Embryonic facial prominence (tissue), 1 donor: ENCODE measurements around the gene ACTL7B.
"Not testable (repeated sequence)": the region's sequence is repeated elsewhere in the genome, so short reads cannot be mapped to it uniquely, and the experiment has no call there.

ENCODE experiments used
- DNase-seq: peaks from one replicate; pipeline ENCODE4 v3.0.0-alpha.2; 2016; ENCODE audit errors: extremely low spot score

Gene ACTL7B

DNA sequence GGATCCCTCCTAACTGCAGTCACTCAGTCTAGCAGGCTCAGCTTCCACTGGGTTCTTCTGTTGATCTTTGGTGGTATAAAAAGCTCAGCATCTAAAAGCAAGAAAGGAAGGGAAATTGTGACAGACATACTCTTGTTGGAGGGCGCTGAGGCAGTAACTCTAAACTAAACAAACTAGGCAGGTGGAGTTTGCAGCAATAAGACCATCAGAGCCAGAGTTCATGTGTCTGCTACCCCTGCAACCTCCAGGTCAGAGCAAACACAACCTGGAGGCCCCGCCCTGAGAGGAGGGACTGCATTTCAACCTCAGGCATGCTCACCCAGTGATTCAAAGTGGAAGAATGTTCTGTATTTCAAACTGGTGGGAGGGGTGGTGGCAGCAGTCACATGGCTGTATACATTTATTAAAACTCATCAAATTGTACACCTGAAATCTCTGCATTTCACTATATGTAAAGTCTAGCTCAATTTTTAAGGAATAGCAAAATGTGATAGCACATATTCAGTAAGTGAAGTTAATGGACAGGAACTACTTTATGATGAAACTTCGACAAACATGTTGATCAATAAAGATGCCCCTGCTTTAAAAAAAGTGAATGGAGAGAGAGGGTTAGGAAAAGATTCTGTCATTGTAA, 13.4 kb upstream of the ACTL7B start:
- no peak for DNase-seq

DNA sequence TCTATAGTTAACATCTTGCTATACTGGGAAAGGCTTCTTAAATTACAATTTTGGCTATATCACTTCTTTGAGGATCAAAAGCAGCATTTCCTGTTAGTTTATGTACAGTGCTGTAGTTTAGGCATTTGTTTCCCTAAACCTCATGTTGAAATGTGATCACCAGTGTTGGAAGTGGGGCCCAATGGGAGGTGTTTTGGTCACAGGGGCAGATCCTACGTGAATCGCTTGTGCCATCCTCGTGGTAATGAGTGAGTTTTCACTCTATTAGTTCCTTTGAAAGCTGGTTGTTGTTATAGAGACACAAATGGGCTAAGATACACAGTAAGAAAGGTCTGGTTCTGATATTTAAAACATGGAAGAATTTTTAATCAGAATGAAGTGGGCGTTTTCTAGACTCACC, 12.0 kb upstream of the ACTL7B start:
- no peak for DNase-seq

DNA sequence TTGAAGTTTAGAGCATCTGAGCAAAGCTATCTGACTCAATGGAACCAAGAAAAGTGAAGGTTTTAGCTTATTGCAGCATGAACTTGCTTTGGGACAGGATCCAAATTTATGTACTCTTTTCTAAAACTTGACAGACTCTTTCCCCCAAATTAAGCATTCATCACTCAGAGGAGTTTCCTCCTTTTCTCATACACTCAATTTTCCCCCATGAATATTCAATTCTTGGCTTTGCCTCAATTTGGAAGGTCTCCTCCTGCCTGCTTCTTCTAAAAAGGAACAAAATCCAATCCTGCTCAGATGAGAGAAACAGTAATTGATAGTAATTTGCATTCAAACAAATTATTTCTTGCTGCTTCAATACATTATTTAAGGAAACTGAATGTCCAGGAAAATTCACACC, 11.3 kb upstream of the ACTL7B start:
- DNase-seq, result no peak

GRCh38 chr9:108866001-108866420, 10.2 kb upstream of the ACTL7B start:
- DNase-seq, result no peak

DNA sequence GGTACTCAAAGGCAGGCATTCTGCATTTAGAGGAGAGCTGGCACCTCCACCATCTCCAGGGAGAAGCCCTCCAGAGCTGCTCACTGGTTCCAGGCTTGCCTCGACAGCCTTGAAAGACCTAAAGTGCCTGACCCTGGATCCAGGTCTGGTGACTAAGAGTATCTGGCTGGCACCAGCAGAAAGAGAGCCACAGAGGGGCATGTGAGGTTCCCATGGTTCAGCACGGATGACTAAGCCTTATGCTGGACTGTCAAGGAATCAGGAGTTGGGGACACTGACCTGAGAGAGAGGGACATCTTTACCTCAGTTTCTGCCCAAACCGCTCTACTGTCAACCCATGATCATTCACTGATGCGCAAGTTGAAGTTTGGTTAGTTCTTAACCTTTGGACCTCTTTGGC, 9.3 kb upstream of the ACTL7B start:
- DNase-seq, result no peak

DNA sequence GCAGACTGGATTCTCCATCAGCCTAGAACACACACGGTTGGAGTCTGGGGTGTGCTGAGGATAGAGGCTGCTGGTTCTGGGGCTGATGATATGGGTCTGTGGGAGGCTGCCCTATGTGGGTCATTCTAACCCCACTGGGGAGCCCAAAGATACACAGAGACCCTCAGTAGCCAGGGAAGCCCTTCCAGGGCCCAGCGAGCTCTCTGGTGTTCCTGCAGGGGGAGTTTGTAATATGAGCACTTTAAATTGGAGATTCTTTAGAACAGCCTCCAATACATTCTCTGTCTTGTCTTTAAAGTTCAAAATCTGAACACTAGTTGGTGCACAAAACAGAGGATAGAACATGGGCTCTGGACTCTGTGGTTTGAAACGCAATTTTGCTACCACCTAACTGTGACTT, 8.7 kb upstream of the ACTL7B start:
- no peak for DNase-seq

DNA sequence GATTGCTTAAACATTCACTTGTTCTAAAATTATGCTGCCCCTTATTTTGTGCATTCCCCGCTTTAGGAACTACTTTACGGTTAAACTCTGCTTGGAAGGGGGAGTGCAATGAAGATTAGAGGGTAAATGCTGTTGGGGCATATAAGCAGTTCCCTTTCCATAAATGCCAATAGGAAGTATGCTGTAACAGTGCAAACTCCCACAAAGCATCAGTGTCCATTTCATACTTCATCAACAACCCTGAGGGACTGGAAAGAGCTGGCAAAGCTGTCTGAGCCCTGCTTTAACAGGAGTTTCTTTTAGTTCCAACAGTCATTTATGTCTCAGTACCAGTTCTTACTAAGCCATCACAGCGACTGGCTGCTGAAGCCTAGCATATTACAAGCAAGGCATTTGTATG, 8.1 kb upstream of the ACTL7B start:
- DNase-seq, result no peak

- DNase-seq, result no peak
These were observed 6.2 kb upstream of the ACTL7B start, which contains the start of gene ACTL7A for GRCh38 chr9:108861997-108862396. Gene ACTL7A (plus strand): TSS chr9:108862266. CDS start chr9:108862323, 57 bp downstream.

DNA sequence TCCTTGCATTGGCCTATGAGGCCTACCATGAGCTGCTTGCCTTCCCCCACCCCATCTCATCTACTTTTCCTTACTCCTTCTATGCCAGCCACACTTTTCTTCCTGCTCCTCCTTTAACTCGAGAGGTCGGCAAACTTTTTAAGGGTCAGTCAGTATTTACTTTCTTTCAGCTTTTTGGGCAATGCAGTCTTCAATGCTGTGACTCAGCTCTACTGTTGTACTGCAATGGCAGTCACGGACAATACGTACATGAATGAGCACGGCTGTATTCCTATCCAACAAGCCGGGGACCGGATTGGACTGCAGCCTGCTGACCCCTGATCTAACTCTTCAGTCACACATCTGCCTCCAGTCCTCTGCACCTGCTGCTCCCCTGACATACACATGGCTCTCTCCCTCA, 5.7 kb upstream of the ACTL7B start:
- no peak for DNase-seq

DNA sequence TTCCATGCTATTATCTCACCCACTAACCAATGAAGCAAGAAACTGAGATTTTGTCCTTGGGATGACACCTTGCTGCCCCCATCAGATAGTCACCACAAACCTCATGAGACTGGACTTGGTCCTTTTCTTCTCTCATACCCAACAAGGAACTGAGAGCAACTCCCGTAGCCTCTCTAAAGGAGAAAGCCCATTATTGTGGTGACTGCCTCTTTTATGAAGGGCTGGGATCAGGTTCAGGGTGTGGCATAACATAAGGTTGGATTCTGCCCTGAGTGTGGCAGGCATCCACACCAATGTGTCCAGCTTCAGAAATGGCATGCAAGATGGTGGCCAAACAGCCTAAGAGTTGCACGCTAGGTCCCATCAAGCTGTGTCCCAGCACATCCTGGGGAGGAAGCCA, 5.0 kb upstream of the ACTL7B start:
- no peak for DNase-seq

GRCh38 chr9:108860354-108860753, 4.6 kb upstream of the ACTL7B start:
- no peak for DNase-seq

DNA sequence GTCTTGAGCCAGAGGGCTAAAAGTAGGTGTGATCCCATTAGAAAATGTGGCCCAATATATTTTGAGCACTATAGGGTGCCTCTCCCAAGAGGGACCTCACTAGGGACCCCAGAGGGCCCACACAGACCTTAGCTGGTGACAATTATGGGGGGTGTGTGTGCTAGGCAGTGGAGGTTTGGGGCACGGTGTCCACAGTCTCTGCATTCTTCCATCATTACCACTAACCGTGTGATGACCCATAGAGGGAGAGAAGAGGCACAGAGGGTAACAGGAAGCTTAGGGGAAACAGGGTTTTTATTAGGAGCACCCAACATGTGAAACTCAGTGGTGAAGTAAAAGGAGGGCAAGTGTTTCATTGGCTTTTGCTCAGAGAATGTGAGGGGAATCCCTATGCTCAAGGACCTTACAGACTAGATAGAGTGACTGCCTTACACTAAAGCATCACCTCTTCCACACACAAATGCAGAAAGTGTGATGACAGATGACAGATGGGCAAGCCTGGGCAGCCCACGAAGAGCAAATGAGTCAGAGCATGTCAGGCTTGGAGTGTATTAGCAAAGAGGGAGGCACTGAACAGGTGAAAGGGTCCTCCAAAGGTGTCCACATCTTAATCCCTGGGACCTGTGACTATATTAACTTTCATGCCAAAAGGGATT, 3.8 kb upstream of the ACTL7B start:
- DNase-seq, result no peak

DNA sequence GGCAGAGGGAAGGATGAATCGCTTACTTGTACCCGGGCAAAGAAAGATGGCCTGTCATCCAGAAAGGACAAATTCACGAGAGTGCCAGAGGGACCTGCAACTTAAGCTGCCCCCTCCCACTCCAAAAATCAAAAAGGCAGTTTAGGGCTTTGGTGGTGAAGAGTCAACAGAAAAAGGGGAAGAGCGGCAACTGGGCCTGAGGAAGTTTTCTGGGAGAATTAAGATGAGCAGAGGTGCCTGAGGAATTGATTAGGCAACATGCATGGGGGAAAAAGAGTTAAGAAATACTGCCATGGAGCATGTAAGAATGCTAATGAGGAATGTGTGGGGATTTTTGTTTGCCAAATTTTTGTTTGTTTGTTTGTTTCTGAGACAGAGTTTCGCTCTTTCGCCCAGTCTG, 1.8 kb upstream of the ACTL7B start:
- DNase-seq, result no peak

DNA sequence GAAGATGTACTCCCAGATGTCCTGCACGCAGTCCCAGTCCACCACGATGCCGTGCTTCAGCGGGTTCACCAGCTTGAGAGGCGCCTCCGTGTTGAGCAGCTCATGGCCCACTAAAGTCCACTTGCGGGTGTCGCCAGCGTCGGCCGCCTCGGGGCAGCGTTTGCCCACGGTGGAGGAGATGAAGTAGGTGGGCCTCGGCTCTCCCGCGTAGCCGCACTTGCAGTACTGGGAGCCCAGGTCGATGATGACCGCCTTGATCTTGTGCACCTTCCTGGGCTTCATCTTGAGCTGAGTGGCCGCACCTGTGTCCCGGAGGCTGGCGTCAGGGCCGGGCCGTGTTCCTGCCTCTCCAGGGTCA, 278 bp downstream of the ACTL7B start:
- no peak for DNase-seq

DNA sequence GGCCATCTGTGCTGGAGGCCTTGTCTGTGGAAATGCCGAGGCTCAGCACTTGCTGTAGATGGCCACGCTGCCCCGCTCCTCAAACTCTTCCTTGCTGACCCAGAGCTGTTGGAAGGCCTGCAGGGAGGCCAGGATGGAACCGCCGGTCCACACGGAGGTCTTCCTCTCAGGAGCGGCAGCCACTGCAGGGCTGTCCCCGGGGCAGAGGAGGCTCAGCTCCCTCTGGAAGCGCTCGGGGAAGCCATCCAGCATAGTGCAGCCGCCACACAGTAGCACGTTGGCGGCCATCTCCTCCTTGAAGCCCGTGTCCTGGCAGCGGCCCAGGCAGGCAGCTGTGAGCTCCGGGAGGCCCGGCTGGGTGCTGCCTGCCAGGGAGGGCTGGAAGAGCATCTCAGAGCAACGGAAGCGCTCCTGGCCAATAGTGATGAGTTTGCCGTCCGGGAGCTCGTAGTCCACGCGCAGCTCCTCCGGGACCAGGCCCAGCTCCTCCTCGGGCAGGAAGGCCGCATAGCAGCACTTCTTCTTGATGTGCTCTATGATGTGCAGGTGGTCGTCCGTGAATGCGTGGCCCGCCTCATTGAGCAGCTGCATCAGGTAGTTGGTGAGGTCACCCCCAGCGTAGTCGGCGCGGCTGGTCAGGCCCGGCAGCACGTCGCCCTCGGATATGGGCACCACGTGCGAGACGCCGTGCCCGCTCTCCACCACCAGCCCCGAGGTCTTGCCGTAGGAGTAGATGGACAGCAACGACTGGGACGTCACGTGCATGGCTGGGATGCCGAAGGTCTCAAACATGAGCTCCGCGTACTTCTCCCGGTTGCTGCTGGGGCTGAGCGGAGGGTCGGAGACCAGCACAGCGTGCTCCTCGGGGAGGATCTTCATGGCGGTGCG, 901 bp downstream of the ACTL7B start:
- DNase-seq, result no peak

- DNase-seq, result no peak
These were observed 1.7 kb downstream of the ACTL7B start for GRCh38 chr9:108854094-108854493.

DNA sequence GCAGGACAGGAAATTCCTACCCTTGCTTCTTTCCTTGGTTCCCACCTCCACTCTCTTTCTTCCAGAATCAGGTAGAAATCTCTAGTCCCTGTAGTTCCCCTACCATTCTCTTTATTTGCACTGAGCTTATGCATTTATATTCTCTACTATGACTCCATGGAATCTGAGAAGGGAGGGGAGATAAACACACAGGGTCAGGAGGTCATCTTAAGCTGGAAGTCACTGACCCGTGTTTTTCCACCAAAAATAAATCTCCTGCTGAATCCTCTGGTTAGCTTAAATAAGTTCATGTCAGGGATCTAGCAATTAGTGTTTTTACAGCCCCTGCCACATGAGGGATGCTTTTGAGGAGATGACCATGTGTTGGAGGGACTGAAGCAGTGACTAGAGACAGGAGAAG, 3.7 kb downstream of the ACTL7B start:
- no peak for DNase-seq

DNA sequence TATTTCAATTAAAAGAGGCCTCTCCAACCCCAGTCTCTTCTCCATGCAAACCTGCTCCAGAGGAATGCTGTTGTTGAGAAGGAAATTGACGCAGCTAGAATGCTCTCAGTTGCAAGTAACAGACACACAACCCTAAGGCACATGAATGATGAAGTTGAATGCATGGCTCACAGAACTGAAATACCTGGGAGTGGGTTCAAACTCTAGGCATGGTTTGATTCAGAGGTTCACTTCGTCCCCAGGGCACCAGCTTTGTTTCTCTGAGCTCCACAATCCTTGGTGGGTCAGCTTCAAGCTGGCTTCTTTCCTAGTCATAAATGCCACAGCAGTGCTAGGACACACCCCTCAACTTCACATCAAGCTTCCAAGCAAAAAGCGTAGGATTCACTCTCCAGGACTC, 4.6 kb downstream of the ACTL7B start:
- DNase-seq, result no peak

- DNase-seq, result no peak
These were observed 5.4 kb downstream of the ACTL7B start for GRCh38 chr9:108850293-108850897.

- DNase-seq, result not testable (repeated sequence)
These were observed 7.5 kb downstream of the ACTL7B start for GRCh38 chr9:108848296-108848695.

- no peak for DNase-seq
These were observed 9.8 kb downstream of the ACTL7B start for GRCh38 chr9:108845947-108846346.

DNA sequence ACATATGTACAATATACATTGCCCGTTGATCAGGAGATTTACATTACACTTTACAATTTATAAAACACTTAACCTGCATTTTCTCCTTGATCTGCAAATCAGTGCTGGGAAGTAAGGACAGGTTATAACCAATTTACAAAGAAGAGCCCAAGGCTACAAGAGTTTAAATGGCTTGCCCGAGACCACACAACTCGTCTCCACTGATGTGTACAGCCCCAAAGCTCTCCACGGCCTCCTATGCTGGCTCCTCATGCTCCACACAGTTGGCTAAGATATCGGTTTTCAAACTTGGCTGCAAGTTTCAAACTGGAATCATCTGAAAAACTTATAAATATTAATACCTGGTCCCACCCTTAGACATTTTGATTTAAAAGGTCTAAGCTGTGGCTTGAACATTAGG, 10.3 kb downstream of the ACTL7B start:
- DNase-seq, result no peak
